ENCODE measurements around the gene CBR4.
"Not testable (repeated sequence)": the region's sequence is repeated elsewhere in the genome, so short reads cannot be mapped to it uniquely, and the experiment has no call there.

CBR4 gene

DNA sequence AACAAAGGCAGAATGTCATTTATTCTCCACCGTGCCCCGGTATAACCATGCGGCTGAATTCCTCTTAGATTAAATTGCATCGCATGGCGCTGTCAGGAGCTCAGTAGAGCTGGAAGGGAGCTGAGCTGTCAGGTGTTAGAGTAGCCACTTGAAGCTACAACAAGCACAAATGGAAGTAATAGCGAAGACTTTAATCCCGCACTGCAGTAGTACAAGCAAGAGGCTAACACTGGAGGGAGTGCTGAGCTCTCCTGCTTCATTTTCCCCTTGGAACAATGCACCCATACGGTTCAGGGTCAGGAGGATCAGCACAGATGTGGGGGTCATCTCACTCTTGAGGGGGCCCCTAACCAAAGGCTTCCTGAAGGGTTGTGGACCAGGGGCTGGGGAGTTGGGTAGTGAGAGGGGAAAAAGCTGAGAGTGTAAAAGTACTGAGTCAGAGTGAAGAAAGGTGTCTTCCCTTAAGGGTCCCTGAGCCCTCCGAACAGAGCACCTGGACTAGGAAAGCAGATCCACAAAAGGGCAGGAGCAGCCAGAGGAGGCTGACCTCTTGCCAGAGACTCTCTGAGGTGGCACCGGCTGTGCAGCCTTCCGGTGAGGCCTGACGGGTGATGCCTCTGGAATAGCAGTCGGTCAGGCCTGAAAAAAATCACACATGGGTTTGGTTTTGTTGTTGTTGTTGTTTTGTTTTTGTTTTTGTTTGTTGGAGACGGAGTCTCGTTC is 36.0 kb upstream of the CBR4 start:
- no peaks in the 10 kb centered on the region for H3K9me3 ChIP-seq (ENCODE audit: control insufficient read depth, low read depth, low read length)
- no peak overlapping the region for H3K9ac ChIP-seq (ENCODE audit: low read length)
- peaks cover 8% of the 10 kb centered on the region for H3K4me1 ChIP-seq (ENCODE audit: control insufficient read depth, low read depth, low read length)
- H3K4me3 ChIP-seq (ENCODE audit: low read length), result no peak overlapping the region
- H3K27me3 ChIP-seq (ENCODE audit: control insufficient read depth, insufficient read depth, low read length), result no peaks in the 10 kb centered on the region
- H3K36me3 ChIP-seq (ENCODE audit: control insufficient read depth, low read depth, low read length), result no peaks in the 10 kb centered on the region
- no peak overlapping the region for H3K27ac ChIP-seq (ENCODE audit: low read length)

DNA sequence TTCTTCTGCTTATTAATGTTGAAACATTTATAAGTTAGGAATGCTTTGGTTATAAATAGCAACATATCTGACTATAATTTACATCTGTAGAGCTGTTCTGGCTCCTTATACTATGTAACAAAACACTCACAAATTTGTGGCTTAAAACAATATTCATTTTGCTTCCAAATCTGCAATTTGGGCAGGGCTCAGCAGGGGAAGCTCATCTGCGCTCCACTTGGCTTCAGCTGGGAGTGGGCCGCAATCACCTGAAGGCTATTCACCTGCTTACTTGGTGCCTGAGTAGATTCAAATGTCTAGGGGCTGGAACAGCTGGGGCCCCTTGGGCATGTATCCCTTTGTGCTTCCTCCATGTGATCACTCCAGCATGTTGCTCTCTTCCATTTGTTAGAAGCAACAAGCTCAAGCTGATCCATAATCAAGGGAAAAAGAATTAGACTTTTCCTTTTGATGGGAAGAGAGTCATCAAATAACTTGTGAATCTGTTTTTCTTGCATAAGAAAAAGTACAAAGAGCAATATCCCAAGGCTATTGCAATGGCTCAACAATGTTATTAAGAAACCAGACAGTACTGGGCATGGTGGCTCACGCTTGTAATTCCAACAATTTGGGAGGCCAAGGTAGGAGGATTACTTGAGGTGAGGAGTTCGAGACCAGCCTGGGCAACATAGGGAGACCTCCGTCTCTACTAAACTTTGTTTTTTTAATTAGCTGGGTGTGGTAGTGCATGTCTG is 34.8 kb upstream of the CBR4 start:
- Histone ChIP-seq H3K4me3 (ENCODE audit: low read length) (no peak overlapping the region), H3K9me3 (ENCODE audit: control insufficient read depth, low read depth, low read length) (no peaks in the 10 kb centered on the region), H3K27ac (ENCODE audit: low read length) (no peak overlapping the region), H3K4me1 (ENCODE audit: control insufficient read depth, low read depth, low read length) (peaks cover under 1% of the 10 kb centered on the region), H3K9ac (ENCODE audit: low read length) (no peak overlapping the region), H3K27me3 (ENCODE audit: control insufficient read depth, insufficient read depth, low read length) (no peaks in the 10 kb centered on the region), H3K36me3 (ENCODE audit: control insufficient read depth, low read depth, low read length) (no peaks in the 10 kb centered on the region)

DNA sequence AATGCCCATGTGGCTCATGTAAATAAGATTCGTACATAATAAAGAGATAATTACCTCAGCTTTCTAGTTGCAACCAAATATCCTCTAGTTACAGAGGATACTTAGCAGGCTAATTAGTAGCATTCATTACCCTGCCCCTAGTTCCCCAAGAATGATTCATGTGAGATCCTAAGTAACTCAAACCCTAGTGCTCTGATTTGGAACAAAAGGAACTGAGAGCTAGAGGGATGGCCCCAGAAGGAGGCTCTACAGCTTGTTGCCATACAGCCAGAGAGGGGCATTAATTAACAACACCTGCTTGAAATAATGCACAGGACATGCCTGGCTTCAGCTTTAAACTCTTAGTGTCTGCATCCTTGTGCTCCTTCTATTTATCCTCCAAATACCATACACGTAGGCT is 32.6 kb upstream of the CBR4 start:
- H3K4me3 ChIP-seq (ENCODE audit: low read length), result no peak overlapping the region
- no peak overlapping the region for H3K9ac ChIP-seq (ENCODE audit: low read length)
- H3K9me3 ChIP-seq (ENCODE audit: control insufficient read depth, low read depth, low read length), result no peaks in the 10 kb centered on the region
- no peak overlapping the region for H3K27ac ChIP-seq (ENCODE audit: low read length)
- H3K4me1 ChIP-seq (ENCODE audit: control insufficient read depth, low read depth, low read length), result no peaks in the 10 kb centered on the region
- no peaks in the 10 kb centered on the region for H3K27me3 ChIP-seq (ENCODE audit: control insufficient read depth, insufficient read depth, low read length)
- no peaks in the 10 kb centered on the region for H3K36me3 ChIP-seq (ENCODE audit: control insufficient read depth, low read depth, low read length)

DNA sequence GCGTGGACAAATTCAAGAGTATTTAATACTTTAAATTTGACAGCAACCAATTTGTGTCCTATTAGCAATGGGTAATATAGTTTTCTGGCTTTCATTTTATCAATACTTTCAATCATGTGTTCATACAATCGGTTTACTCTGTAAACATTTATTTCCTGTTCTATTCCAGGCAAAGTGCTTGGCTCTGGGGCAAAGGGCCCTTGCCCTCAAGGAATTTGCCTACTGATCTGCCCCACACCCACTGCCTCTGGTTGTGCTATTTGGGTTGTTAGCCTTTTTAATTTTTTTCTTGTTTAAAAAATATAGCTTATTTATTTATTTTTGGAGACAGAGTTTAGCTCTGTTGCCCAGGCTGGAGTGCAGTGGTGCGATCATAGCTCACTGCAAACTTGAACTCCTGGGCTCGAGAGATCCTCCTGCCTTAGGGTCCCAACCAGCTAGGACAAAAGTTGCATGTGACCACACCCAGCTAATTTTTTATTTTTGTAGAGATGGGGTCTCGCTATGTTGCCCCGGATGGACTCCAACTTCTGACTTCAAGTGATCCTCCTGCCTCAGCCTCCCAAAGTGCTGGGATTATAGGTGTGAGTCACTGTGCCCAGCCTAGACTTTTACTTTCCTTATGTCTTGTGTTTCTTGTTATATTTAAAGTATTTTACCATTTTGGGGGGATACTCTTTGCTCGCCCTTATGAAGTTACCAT is 30.7 kb upstream of the CBR4 start:
- H3K4me3 ChIP-seq (ENCODE audit: low read length), result no peak overlapping the region
- H3K9me3 ChIP-seq (ENCODE audit: control insufficient read depth, low read depth, low read length), result no peaks in the 10 kb centered on the region
- H3K27me3 ChIP-seq (ENCODE audit: control insufficient read depth, insufficient read depth, low read length), result no peaks in the 10 kb centered on the region
- H3K27ac ChIP-seq (ENCODE audit: low read length), result no peak overlapping the region
- H3K9ac ChIP-seq (ENCODE audit: low read length), result no peak overlapping the region
- H3K36me3 ChIP-seq (ENCODE audit: control insufficient read depth, low read depth, low read length), result no peaks in the 10 kb centered on the region
- H3K4me1 ChIP-seq (ENCODE audit: control insufficient read depth, low read depth, low read length), result no peaks in the 10 kb centered on the region

DNA sequence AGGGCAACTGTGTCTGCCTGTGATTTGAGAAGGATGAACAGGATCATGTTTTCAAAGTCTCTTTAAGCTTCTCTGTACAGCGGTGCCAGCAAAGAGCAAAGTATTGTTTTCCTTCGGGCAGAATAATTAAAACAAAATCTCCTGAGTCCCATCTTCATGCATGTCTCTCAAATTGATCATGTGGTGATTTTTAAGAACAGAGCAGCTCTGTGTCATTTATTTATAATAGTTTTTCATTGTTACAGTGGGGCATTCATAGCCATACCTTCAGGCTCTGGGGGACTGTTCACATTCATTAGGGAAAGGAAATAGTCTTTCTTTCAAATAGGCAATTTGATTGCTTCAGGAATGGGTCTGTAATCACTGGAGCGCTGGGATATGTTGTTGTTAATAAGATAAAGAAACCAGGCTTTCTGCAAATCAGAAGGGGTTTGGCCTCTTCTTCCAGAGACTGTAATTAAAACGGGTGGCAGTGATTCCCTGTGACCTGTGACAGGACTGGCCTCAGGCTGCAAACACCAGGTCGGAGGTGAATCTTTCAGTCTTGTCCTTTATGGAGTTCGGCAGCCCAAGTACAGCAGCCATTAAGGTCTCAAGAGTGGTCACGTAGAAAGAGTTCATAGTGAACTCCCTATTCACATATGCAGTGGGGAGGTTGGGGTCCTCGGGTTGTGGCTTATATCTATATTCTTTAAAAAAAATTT is 29.3 kb upstream of the CBR4 start:
- no peak overlapping the region for H3K27ac ChIP-seq (ENCODE audit: low read length)
- H3K9me3 ChIP-seq (ENCODE audit: control insufficient read depth, low read depth, low read length), result no peaks in the 10 kb centered on the region

DNA sequence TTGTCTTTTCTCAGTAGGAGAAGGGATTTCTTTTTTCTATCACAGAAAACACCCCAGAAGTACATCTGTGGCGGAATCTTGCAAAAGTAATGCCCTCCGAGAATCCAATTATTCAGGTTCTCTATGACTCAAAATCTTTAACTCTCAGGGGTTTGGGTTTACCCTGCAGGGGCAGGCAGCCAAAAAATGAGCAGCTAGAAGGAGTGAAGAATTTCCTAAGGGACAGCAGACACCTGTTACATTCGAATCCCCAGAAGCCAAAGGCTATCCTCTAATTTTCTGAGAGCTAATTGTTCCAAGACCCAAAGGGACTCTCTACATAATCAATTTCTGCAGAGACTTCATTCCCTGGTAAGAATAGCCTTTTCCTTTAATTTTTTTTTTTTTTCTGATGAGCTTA is 27.5 kb upstream of the CBR4 start:
- no peak overlapping the region for H3K4me3 ChIP-seq (ENCODE audit: low read length)
- no peaks in the 10 kb centered on the region for H3K36me3 ChIP-seq (ENCODE audit: control insufficient read depth, low read depth, low read length)
- no peaks in the 10 kb centered on the region for H3K9me3 ChIP-seq (ENCODE audit: control insufficient read depth, low read depth, low read length)
- H3K27me3 ChIP-seq (ENCODE audit: control insufficient read depth, insufficient read depth, low read length), result no peaks in the 10 kb centered on the region
- H3K4me1 ChIP-seq (ENCODE audit: control insufficient read depth, low read depth, low read length), result no peaks in the 10 kb centered on the region
- no peak overlapping the region for H3K27ac ChIP-seq (ENCODE audit: low read length)
- no peak overlapping the region for H3K9ac ChIP-seq (ENCODE audit: low read length)

More for the DNA sequence above, 29.3 kb upstream of the CBR4 start:
- H3K27me3 ChIP-seq (ENCODE audit: control insufficient read depth, insufficient read depth, low read length), result no peaks in the 10 kb centered on the region
- no peaks in the 10 kb centered on the region for H3K36me3 ChIP-seq (ENCODE audit: control insufficient read depth, low read depth, low read length)
- H3K9ac ChIP-seq (ENCODE audit: low read length), result no peak overlapping the region
- no peak overlapping the region for H3K4me3 ChIP-seq (ENCODE audit: low read length)
- no peaks in the 10 kb centered on the region for H3K4me1 ChIP-seq (ENCODE audit: control insufficient read depth, low read depth, low read length)

DNA sequence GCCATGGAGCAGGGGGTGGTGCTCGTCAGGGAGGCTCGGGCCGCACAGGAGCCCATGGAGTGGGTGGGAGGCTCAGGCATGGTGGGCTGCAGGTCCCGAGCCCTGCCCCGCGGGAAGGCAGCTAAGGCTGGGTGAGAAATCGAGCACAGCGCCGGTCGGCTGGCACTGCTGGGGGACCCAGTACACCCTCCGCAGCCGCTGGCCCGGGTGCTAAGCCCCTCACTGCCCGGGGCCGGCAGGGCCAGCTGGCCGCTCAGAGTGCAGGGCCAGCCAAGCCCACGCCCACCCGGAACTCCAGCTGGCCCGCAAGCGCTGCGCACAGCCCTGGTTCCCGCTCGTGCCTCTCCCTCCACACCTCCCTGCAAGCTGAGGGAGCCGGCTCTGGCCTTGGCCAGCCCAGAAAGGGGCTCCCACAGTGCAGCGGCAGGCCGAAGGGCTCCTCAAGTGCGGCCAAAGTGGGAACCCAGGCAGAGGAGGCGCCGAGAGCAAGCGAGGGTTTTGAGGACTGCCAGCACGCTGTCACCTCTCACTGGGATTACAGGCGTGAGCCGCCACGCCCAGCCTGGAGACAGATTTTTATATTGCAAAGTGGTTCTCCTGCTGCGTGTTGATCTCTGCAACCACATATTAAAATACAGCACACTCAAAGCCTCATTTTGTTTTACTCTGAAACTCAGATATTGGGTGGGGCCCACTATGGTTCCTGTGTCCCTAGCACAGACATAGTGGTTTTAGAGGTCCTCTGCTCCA is 26.0 kb upstream of the CBR4 start:
- not testable (repeated sequence) for H3K27me3 ChIP-seq (ENCODE audit: control insufficient read depth, insufficient read depth, low read length); H3K4me3 ChIP-seq (ENCODE audit: low read length); H3K4me1 ChIP-seq (ENCODE audit: control insufficient read depth, low read depth, low read length); H3K9ac ChIP-seq (ENCODE audit: low read length); H3K36me3 ChIP-seq (ENCODE audit: control insufficient read depth, low read depth, low read length); H3K27ac ChIP-seq (ENCODE audit: low read length); H3K9me3 ChIP-seq (ENCODE audit: control insufficient read depth, low read depth, low read length)

DNA sequence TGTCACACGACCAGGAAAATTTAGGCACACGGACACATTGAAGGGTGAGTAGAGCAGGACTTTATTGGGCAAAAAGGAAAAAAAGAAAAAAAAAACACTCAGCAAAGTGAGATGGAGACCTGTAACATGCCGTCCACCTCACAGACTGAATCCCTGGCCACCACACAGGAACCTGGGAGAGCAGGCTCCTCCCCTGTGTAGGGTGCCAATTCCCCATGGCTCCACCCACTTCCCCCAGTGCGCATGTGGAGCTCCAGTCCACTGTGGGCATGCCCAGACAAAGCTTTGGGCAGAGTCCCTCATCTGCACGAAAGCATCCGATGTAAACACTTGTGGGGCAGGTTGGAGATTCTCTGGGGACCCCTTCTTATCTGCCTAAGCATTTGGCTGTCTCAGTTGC is 23.6 kb upstream of the CBR4 start:
- H3K4me1 ChIP-seq (ENCODE audit: control insufficient read depth, low read depth, low read length), result no peaks in the 10 kb centered on the region
- no peaks in the 10 kb centered on the region for H3K27me3 ChIP-seq (ENCODE audit: control insufficient read depth, insufficient read depth, low read length)
- H3K36me3 ChIP-seq (ENCODE audit: control insufficient read depth, low read depth, low read length), result no peaks in the 10 kb centered on the region
- H3K9ac ChIP-seq (ENCODE audit: low read length), result no peak overlapping the region
- H3K27ac ChIP-seq (ENCODE audit: low read length), result no peak overlapping the region
- no peaks in the 10 kb centered on the region for H3K9me3 ChIP-seq (ENCODE audit: control insufficient read depth, low read depth, low read length)
- no peak overlapping the region for H3K4me3 ChIP-seq (ENCODE audit: low read length)

DNA sequence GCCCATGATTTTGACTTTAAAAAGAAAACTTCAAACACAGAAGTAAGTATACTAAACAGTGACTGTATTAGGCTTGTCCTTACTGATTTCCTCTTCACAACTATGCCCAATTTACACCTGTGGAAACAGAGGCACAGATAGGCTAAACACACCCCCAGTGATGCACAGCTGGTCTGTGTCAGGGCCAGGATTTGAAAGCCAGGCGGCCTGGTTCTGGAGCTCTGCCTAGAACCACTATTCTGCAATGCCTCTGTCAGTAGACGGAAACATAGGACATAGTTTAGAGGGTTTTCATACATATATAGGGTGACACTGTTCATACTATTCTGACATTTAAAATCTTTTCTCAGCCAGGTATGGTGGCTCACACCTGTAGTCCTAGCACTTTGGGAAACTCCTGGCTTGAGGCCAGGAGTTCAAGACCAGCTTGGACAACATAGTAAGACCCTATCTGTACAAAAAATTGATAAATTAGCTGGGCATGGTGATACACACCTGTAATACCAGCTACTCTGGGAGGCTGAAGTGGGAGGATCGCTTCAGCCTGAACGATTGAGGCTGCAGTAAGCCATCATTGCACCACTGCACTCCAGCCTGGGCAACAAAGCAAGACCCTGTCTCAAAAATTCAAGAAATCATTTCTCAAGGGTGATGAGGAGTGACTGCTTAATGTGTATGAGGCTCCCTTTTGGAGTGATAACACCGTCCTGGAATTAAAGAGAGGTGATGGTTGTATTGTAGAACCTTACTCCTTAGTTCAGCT is 23.0 kb upstream of the CBR4 start:
- Histone ChIP-seq H3K9ac (ENCODE audit: low read length) (no peak overlapping the region), H3K36me3 (ENCODE audit: control insufficient read depth, low read depth, low read length) (no peaks in the 10 kb centered on the region), H3K4me1 (ENCODE audit: control insufficient read depth, low read depth, low read length) (no peaks in the 10 kb centered on the region), H3K4me3 (ENCODE audit: low read length) (no peak overlapping the region), H3K9me3 (ENCODE audit: control insufficient read depth, low read depth, low read length) (no peaks in the 10 kb centered on the region), H3K27me3 (ENCODE audit: control insufficient read depth, insufficient read depth, low read length) (no peaks in the 10 kb centered on the region), H3K27ac (ENCODE audit: low read length) (no peak overlapping the region)

DNA sequence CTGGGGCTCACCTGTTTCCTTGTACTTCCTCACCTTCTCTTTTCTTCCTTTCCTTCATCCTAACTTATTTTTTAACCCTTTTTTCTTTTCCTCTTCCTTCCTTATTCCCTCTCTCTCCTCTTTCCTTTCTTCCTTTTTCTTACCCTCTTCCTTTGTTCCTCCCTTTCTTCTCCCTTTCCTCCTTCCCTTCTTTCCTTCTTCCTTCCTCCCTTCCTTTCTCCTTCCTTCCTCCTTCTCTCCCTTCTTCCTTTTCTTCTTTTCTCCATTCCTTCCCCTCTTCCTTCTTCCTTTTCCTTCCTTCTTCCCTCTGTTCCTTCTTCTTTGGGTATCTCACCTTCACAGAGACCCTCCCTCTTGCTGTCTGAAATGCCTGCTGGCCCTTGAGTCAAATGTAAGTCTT is 22.1 kb upstream of the CBR4 start:
- no peak overlapping the region for H3K27ac ChIP-seq (ENCODE audit: low read length)
- no peak overlapping the region for H3K9ac ChIP-seq (ENCODE audit: low read length)
- no peak overlapping the region for H3K4me3 ChIP-seq (ENCODE audit: low read length)
- H3K36me3 ChIP-seq (ENCODE audit: control insufficient read depth, low read depth, low read length), result no peaks in the 10 kb centered on the region
- no peaks in the 10 kb centered on the region for H3K27me3 ChIP-seq (ENCODE audit: control insufficient read depth, insufficient read depth, low read length)
- no peaks in the 10 kb centered on the region for H3K4me1 ChIP-seq (ENCODE audit: control insufficient read depth, low read depth, low read length)
- no peaks in the 10 kb centered on the region for H3K9me3 ChIP-seq (ENCODE audit: control insufficient read depth, low read depth, low read length)

Data from iPS-18a (cell line).